ENCODE measurements around the gene S100A10.

GRCh38 chr1:152015766-152016165 lies 22.1 kb upstream of the S100A10 start:
- TF ChIP-seq, protein P1, sequence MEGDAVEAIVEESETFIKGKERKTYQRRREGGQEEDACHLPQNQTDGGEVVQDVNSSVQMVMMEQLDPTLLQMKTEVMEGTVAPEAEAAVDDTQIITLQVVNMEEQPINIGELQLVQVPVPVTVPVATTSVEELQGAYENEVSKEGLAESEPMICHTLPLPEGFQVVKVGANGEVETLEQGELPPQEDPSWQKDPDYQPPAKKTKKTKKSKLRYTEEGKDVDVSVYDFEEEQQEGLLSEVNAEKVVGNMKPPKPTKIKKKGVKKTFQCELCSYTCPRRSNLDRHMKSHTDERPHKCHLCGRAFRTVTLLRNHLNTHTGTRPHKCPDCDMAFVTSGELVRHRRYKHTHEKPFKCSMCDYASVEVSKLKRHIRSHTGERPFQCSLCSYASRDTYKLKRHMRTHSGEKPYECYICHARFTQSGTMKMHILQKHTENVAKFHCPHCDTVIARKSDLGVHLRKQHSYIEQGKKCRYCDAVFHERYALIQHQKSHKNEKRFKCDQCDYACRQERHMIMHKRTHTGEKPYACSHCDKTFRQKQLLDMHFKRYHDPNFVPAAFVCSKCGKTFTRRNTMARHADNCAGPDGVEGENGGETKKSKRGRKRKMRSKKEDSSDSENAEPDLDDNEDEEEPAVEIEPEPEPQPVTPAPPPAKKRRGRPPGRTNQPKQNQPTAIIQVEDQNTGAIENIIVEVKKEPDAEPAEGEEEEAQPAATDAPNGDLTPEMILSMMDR (IDR thresholded peaks at IDR 0.05; ENCODE audit: insufficient read depth, low read depth, low read length) = no peak
- TF ChIP-seq EZH2 (IDR thresholded peaks at IDR 0.05; ENCODE audit: insufficient read depth, low read length) = no peak

All from astrocyte (in vitro differentiated cells and primary cell).